ENCODE data around the gene STRIP1.

Gene STRIP1

GRCh38 chr1:110059133-110059863 is 24.9 kb downstream of the STRIP1 start:
- ChIA-PET POLR2A (no interaction called here), CTCF (interaction anchor here (0.9 to 21.9 kb wide), 25 partner anchors 10 to 829 kb away, joined by 3 to 387 read pairs (median 5); partner anchors contain the start of genes AHCYL1, ALX3, STRIP1 and UBL4B)
- no peak for TF ChIP-seq CTCF (IDR thresholded peaks at IDR 0.05; ENCODE audit: control extremely low read depth, extremely low read depth, low read depth, missing control alignments)
- no peak for DNase-seq (ENCODE audit: extremely low spot score)

- peak; percentile 83 for DNase-seq (ENCODE audit: extremely low spot score)
- ChIA-PET POLR2A (no interaction called here), CTCF (interaction anchor here (0.6 to 21.9 kb wide), 34 partner anchors 9 to 828 kb away, joined by 3 to 387 read pairs (median 4); partner anchors contain the start of genes AHCYL1, ALX3, STRIP1 and UBL4B)
- peak; percentile 87 for TF ChIP-seq CTCF (IDR thresholded peaks at IDR 0.05; ENCODE audit: control extremely low read depth, extremely low read depth, low read depth, missing control alignments)
Measured at GRCh38 chr1:110060034-110060661, 25.7 kb downstream of the STRIP1 start.

- TF ChIP-seq CTCF (IDR thresholded peaks at IDR 0.05; ENCODE audit: control extremely low read depth, extremely low read depth, low read depth, missing control alignments): no peak
- CTCF ChIA-PET: interaction anchor here (0.6 to 21.9 kb wide), 28 partner anchors 8 to 828 kb away, joined by 3 to 387 read pairs (median 5); partner anchors contain the start of genes AHCYL1, ALX3, STRIP1 and UBL4B
- no peak for DNase-seq (ENCODE audit: extremely low spot score)
- POLR2A ChIA-PET: no interaction called here
Measured at GRCh38 chr1:110060662-110061060, 26.2 kb downstream of the STRIP1 start.

- ChIA-PET CTCF (interaction anchor here (0.6 to 21.9 kb wide), 9 partner anchors 10 to 399 kb away, joined by 3 to 387 read pairs (median 19); partner anchors contain the start of gene STRIP1), POLR2A (no interaction called here)
- TF ChIP-seq CTCF (IDR thresholded peaks at IDR 0.05; ENCODE audit: control extremely low read depth, extremely low read depth, low read depth, missing control alignments): no peak
- DNase-seq (ENCODE audit: extremely low spot score): no peak
Measured at GRCh38 chr1:110061341-110061740, 26.9 kb downstream of the STRIP1 start.

- POLR2A ChIA-PET: no interaction called here
- CTCF ChIA-PET: interaction anchor here (0.8 to 21.9 kb wide), 7 partner anchors 9 to 398 kb away, joined by 3 to 387 read pairs (median 5); partner anchors contain the start of gene STRIP1
- no peak for TF ChIP-seq CTCF (IDR thresholded peaks at IDR 0.05; ENCODE audit: control extremely low read depth, extremely low read depth, low read depth, missing control alignments)
- DNase-seq (ENCODE audit: extremely low spot score): no peak
Measured at GRCh38 chr1:110062612-110063011, 28.2 kb downstream of the STRIP1 start.

GRCh38 chr1:110063781-110064180 is 29.4 kb downstream of the STRIP1 start:
- DNase-seq (ENCODE audit: extremely low spot score): no peak
- ChIA-PET POLR2A (no interaction called here), CTCF (interaction anchor here (1.3 to 21.9 kb wide), 4 partner anchors 19 to 52 kb away, joined by 4 to 387 read pairs (median 6); partner anchors contain the start of gene STRIP1)
- no peak for TF ChIP-seq CTCF (IDR thresholded peaks at IDR 0.05; ENCODE audit: control extremely low read depth, extremely low read depth, low read depth, missing control alignments)

Measured in GM10248 (cell line).